NCI-H1694 treated with DMSO at 0.1 percent for 48 hours (cell line): Measurements from ENCODE around the gene FGFR2.

ENCODE experiments used
- DNase-seq: peaks from one replicate; lab custom pipeline; 2025; lab: John Stamatoyannopoulos, UW

Gene FGFR2

DNA sequence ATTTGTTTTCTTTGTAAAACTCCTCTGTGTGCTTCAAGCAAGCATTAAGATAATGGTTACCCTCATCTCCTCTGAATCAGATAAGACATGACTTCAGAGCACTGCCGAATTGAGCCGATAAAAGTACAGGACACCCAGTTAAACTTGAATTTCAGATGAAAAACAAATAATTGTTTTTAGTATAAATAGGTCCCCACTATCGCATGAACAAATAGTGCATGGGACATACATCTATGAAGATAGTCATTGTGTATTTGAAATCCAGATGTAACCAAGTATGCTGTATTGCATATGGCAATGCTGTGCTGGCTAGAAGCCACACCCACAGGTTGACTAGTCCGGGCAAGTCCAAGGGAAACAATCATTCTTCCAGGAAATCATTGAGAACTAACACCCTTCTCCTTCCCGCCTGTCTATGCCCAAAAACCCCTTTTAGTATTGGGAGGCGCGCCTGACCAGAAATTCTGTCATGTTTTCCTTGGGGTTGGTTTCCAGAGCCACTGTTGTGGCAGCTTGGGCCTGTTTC is 12.6 kb upstream of the FGFR2 start:
- no peak for DNase-seq

DNA sequence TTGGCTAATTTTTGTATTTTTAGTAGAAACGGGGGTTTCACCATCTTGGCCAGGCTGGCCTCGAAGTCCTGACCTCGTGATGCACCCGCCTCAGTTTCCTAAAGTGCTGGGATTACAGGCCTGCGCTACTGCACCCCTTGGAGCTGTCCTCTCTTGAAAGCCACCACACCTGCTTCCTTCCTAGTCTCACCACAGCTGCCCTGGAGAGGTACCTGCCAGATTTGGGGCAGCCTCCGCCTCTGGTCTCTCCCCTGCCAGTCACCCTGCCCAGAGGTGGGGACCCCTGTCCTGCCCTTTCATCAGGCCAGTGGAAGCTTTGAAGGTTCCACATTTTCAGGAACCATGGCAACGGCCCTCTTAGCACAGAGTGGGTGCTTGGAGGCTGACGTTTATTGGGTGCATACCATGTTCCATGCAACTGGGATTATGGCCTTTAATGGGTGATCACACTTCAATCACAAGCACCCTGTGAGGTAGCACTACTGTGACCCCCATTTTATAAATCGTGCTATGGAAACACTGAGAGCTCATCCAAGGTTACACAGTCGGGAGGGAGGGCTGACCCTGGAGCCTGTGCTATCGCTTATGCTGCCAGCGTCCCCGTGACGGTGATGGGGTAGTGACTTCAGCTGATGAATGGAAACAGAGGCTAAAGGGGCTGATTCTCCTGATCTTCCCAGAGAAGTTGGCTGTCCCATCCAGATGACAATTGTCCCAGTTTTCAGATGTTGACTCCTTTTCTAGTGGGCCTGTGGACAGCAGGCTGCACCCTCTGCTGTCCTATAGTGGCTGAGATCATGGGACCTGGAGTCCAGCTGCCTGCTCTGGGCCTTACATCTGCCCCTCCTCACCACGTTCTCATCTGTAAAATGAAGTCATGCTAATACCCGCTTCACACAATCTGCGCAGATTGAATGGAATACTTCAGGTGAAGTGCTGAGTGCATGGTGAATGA is 11.5 kb upstream of the FGFR2 start:
- no peak for DNase-seq

DNA sequence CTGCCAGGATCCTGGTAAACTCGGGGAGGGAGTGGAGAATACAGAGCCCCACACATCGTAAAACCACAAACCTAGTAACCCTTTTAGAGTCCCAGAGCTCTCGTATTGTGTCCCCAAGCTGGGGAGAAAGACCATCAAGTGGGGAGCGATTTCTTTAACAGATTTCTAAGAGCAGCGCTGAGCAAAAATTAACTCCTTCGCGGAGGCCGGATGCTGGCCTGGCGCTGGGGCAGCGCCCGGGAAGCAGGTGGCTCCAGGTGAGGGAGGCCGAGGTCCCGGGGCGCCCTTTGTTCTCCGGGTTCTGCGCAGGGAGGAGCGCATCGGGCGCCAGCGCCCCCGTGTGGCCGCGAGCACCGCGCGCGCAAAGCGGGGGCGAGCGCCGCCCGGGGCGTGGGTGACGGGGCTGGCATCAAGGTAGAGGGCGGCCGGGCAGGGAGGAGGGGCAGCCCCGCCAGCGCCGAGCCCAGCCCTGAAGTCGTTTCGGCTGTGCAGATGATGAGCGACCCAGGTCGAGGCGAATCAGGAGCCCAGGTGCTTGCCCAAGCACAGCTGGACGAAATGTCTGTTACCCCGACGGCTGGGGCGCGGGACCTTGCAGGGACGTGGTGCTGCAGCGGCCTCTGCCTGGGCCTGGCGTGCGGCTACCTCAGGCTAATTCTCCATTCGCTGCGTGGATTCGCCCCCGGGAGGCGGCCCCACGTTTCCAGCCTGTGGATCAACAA is 10.4 kb upstream of the FGFR2 start:
- no peak for DNase-seq

DNA sequence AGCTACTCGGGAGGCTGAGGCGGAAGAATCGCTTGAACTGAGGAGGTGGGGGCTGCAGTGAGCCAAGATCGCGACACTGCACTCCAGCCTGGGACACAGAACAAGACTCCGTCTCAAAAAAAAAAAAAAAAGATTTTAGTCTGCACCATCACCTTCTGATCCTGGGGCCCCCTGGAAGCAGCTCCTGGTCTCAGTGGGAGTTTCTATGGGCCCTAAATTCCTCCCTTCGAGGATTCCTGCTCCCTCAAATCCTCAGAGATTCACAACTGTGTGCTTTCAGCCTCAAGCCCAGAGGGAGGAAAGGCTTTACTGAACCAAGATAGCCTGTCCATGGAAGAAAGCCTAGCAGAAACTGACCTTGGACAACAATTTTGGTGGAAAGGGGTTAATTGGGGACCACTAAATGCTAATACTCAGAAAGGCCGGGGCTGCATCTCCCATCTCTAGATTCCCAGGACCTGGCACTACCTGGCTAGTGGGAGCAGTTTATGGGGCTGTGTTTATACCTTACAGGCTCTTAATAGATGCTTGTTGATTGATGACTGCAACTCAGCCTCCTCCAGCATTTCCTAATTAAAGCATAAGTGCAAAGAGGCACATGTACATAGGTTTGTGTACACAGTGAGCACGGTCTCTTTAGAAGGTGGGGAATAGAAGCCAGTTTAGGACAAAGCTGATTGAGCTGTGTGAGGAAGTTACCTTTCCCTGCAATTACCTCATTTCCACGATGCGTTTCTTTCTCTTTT is 9.2 kb upstream of the FGFR2 start:
- DNase-seq, result no peak

DNA sequence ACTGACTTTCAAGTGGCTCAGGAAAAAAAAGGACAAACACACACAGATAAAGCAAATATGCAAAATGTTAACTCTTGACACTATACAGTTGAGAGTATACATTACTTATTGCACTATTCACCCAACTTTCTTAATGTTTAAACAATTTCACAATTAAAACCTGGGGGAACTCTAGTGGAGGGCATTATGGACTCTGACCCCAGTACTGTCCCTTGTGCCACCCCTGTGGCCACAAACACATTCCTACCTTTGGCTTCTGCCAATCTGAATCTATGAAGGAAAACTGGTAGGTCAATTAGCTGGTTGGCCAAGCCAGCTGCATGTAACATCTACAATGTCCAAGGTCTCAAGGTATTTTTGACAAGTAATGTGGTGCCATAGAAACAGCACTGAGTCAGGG is 7.5 kb upstream of the FGFR2 start:
- DNase-seq, result no peak

DNA sequence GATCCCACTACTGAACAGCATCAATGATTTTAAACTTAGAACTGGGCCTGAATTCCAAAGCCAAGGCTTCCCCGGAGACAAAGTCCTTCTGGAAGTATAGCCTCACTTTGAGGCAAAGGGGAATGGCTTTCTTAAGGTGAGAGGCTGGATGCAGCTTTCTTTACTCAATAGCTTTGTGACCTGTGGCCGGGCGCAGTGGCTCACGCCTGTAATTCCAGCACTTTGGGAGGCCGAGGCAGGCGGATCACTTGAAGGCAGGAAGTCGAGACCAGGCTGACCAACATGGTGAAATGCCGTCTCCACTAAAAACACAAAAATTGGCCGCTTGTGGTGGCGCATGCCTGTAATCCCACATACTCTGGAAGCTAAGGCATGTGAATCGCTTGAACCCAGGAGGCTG is 3.2 kb upstream of the FGFR2 start:
- no peak for DNase-seq

DNA sequence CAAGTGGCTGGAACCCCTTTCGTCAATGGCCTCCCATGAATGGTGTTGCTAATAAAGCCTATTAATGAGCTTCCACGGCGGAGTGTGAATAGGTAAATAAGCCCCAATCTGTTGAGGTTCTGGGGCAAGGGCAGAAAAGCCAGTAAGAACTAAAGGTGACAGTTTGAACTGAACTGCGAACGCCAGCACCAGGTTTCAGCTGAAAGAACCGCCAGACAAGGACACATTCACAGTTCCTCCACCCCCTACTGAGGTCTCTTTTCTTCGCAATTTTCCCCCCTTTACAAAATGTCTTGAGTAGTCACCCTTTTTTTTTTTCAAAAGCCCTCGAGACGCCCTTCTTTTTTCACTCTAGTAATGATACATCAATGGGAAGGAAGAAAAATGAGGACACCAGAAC is 2.4 kb upstream of the FGFR2 start:
- DNase-seq, result no peak

DNA sequence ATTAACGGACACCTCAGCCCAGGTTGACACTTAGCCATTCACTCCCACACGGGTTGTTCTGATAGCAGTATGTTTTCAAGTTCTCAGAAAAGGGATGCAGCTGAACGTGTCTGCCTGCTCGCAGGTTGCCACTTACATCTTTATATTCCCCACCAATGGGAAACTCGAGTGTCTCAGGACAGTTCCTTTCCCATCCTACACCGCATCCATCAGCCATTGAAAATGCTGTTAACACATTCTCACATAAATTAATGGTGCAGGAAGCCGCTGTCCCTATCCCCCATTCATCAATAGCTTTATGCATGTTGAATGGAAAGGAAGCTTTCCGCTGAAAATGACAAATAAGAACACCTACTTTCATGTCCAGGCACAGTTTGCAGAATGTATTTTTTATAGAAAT is 1.7 kb upstream of the FGFR2 start:
- no peak for DNase-seq

DNA sequence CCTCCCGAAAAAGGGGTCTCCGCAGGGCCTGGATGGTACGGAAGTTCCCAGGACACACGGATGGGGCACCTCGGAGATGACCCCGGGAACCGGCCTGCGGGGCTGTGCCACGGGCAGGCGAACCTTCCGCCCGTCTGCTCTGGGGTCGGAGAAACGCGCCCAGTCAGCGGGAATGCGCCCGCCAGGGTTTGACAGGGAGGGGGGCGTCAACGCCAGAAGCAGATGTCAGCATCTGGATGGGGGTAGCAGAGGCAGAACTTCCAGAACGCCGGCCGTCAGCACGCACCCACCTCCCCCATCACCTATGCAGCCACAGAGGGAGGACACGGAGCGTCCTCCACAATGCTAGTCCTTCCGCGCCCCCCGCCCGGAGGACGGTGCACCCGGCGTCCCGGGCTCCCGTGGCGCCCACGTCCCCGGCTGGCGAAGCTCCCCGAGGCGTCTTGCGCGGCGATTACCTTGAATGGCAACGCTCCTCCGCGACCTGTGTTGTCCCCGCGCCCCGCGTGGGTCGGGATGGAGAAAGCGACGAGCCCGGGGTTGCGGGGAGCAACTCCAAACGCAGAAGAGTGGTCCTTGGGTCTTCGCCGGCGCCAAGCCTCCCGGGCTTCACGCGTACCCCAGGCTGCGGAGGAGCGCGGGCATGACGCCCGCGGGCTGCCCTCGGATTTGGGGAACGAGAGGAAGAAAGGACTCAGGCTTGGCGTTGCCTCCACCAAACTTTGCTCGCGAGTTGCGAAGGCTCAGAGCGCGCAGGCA is 561 bp downstream of the FGFR2 start:
- DNase-seq, result peak; percentile 0

DNA sequence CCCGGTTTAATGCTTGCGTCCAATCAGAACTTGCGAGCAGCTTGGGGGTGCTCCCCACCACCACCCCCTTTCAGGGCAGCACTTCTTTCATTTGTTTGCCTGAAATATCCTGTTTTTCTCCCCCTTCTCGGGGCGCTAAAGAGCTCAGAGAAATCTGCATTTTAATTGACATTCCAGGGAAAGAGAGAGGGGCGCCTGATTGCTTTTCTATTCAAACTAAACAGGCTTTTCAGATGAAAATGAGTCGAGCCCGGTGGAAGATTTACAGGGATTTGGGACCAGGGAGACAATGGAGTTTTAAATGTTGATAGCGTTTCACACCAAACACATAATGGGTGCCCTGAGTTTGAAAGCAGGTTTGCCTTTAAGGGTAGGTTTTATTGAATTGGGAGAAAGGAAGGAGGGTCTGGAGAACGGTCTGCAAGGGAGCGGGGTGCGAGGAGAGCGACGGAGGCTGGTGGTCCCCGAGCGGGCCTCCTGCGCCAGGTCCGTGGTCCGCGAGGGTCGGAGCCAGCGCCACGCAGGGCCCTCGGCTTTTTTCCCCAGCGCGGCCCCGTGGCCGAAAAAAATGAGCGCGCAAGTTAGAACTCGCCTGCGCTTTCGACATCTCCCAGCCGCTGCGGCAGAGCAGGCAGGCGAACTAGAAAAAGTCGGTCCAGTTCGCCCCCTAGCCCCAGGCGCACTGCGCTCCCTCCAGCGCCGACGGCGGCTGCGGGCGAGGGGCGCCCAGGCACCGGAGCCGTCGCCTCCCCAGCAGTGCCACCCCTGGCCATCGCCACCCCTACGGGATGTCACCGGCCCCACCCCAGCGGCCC is 1.3 kb downstream of the FGFR2 start:
- no peak for DNase-seq

DNA sequence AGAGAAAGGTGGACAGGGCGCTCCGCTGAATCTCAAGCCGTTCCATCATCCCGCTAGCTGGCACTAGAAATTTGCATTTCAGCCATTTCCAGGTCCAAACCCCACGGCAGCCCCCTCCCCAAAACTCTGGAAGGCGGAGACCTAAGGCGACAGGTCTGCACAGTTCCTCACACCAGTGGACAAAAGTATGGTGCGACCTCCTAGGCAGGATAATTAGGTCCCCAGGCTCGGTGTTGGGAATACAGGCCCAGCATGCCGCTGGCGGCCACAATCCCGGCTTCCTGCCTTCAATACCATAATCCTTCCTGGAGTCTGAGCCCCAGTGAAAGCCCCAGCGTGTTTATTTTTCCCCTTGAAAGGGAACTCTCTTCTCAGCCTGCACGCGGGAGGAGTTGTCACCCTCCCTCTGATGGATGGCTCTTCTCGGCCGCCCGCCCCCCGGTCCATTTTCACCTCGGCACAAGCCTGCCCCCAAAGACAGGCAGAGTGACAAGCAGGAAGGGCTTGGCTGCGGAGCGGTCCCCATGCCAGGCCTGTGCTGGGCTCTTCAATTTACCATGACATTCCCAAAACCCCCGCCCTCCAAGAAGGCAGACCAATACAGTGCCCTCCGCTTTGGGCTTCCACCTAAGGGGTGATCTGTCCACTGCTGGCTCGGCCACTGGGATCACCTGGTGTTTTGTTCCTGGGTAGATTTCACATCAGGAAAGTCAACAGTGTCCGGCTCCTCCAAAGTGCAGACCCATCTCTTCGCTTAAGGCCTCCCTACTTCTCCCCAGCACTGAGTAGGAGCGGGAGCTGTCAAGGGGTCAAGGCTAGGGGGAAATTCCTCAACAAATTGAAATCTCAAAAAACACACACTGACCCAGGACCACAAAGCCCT is 2.2 kb downstream of the FGFR2 start:
- no peak for DNase-seq

DNA sequence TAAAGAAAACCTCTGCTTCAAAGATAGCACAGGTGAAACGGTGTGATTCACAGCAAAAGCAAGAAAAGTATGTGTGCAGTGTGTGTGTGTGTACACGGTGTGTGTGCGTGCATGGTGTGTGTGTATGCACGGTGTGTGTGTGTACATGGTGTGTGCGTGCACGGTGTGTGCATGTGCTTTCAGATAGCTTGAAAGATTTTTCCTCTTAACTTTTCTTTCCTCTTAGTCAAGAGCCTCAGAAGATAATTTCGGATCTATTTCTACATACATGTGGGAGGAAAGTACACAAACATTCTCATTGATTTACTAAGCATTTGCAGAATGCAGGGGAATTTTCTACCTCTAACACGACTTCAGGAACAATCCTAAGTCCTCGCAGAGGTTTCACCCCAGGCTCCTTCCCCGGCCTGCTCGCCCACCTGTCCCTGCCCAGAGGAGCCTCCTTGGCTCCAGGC is 2.9 kb downstream of the FGFR2 start:
- no peak for DNase-seq

DNA sequence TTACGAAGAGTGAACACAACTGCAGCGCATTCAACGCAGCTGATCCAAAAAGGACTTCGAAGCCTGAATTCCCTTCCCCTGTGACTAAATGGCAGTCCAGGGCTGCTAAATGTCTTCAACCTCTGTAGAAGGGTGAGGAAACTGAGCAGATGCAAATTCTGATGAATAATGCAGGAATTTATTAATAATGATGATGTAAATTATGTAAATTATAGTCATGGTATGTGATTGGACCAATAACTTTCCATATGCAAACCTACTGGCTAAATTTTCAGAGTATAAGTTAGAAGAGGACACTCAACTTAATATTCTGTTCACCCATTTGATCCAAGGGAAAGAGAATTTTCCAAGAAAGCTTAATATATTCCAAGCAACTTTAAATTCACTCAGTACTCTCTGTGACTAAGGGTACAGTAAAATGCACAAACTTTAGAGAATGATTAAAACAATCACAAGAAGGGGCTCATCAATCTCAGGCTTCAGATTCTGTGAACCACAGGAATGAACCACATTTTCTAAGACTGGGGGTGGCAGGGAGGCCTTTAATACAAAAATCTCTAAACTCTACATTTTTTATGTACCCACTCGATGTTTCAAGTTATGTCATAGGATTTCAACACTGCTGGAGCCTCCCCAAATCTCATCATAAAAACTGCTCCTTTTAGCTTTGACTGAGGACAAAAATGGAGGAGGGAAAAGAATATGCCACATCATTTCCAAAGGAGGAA is 3.5 kb downstream of the FGFR2 start:
- DNase-seq, result no peak

DNA sequence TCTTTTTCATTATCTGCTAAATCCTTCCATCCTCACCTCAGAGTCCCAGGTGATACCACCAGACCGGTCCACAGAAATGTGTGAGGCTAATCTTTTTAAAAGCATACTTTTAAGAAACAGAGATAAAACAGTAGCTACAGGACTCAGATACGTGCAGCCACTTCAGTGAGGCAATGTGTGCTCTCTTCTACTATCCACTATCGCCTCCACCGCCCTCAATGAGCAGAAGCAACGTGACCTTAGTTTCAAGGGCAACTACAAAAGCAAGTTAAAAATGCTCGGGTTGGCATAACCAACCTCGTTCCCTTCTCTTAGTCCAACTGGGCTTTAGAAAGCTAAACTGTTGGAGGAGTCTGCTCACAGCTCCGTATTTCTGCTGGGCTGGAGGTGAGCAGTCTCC is 4.2 kb downstream of the FGFR2 start:
- DNase-seq, result no peak

DNA sequence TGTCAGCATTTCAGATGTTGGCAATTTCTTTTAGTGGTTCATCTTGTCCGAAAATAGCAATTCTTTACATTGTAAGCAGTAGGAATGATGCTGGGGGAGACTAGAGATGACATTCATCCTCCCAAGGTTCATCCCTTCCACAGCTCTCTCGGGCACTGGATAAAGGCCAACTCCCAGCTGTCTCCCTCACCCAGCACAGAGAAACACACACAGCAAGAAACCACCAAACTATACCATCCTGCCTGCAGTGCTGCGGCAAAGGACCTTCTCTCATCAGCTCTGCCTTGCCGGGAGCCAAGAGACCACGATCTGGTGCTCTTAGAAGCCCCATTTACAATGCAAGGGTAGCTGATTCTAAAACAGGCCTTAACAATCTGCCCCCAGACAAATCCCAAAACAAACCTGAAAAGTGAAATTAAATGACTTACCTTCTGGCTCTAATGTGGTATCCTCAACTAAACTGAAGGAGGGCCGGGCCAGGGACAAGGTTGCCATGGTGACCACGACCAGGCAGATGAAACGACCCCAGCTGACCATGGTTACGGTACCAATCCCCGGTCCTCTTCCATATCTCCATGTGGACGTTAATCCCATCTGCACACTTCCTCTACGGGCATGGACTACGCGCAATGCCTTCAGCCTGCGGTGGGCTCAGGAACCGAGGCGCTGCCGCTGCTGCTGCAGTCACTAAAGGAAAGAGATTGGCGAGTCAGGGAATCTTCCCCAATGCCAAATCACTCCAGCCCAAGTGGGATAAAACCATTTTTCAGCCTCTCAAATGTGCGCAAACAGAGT is 4.8 kb downstream of the FGFR2 start:
- no peak for DNase-seq

DNA sequence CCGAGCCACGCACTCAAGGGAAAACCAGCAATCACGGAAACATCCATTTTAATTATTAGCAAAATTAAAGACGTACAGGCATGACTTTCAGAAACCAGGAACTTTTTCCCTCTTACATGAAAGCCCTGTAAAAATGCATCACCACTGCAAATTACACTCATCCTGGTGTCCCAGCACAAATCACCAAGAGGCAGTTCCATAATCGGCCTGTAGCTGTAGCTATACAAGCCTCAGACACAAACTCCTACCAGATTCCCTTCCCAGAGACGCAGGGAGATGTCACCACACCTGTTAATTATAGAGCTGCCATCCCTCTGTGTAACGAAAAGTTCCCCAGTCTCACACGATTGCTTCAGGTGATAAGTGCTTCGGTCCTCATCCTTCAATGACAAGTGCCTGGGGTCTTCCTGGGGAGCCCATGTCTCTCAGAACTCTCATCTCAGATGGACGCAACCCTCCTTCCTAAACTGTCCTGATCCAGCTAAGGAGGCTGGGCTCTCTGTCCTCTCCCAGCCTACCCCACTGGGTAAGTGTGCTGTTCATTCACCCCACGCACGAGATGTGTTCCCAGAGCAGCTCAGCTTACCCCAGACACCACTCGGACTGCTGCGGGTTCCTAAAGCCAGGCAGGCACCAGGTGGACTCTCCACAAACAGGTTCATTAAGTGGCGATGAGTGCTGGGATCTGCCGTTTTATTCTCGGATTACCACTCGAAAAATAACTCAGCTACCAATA is 5.9 kb downstream of the FGFR2 start:
- no peak for DNase-seq

DNA sequence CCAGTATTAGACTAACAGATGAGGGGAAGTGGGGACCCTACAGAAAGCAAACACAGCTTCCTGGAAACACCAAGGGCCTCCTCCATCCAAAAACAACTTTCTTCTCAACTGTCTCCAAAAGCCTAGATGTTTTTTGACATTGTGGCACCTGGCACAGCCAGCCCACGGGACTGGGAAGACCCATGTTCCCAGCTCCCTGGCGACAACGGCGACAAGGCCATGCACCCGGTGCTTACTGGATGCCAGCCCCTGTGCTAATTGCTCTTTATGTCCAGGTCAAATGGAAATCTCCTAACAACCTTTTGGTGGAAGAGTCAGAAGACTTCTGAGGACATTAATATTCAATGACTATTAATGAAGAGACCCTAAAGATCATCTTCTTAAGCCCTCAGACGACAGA is 7.1 kb downstream of the FGFR2 start:
- no peak for DNase-seq
